Measurements from ENCODE around the gene CNPY2.
"Not testable (repeated sequence)": the region's sequence is repeated elsewhere in the genome, so short reads cannot be mapped to it uniquely, and the experiment has no call there.

The CNPY2 gene

GRCh38 chr12:56351325-56351724 is 35.5 kb upstream of the CNPY2 start (continued):
- TF ChIP-seq BACH2 (CRISPR knock-in tag; IDR thresholded peaks at IDR 0.05; ENCODE audit: borderline replicate concordance), result no peak
- no peak for TF ChIP-seq RARB (CRISPR knock-in tag; IDR thresholded peaks at IDR 0.05)
- TF ChIP-seq ZC3H10 (CRISPR knock-in tag; IDR thresholded peaks at IDR 0.05), result no peak
- TF ChIP-seq, protein P1, sequence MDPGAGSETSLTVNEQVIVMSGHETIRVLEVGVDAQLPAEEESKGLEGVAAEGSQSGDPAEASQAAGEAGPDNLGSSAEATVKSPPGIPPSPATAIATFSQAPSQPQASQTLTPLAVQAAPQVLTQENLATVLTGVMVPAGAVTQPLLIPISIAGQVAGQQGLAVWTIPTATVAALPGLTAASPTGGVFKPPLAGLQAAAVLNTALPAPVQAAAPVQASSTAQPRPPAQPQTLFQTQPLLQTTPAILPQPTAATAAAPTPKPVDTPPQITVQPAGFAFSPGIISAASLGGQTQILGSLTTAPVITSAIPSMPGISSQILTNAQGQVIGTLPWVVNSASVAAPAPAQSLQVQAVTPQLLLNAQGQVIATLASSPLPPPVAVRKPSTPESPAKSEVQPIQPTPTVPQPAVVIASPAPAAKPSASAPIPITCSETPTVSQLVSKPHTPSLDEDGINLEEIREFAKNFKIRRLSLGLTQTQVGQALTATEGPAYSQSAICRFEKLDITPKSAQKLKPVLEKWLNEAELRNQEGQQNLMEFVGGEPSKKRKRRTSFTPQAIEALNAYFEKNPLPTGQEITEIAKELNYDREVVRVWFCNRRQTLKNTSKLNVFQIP (CRISPR knock-in tag; IDR thresholded peaks at IDR 0.05; ENCODE audit: borderline replicate concordance, low read depth), result no peak
- TF ChIP-seq GLIS3 (CRISPR knock-in tag; IDR thresholded peaks at IDR 0.05), result no peak
- no peak for TF ChIP-seq ZFP3 (CRISPR knock-in tag; IDR thresholded peaks at IDR 0.05)
- TF ChIP-seq PATZ1 (CRISPR knock-in tag; IDR thresholded peaks at IDR 0.05; ENCODE audit: borderline replicate concordance), result no peak
- no peak for TF ChIP-seq CSDC2 (CRISPR knock-in tag; IDR thresholded peaks at IDR 0.05)

GRCh38 chr12:56350662-56351061 is 34.9 kb upstream of the CNPY2 start:
- no peak for ATAC-seq
- no peak for TF ChIP-seq ARNTL (CRISPR knock-in tag; IDR thresholded peaks at IDR 0.05; ENCODE audit: borderline replicate concordance, low read depth)
- TF ChIP-seq TOX (CRISPR knock-in tag; IDR thresholded peaks at IDR 0.05; ENCODE audit: borderline replicate concordance), result no peak
- TF ChIP-seq ZNF8 (CRISPR knock-in tag; IDR thresholded peaks at IDR 0.05), result no peak

- no peak for ATAC-seq
- TF ChIP-seq ZFP30 (CRISPR knock-in tag; IDR thresholded peaks at IDR 0.05) (no peak), SNAI2 (CRISPR knock-in tag; IDR thresholded peaks at IDR 0.05) (no peak), CSDC2 (CRISPR knock-in tag; IDR thresholded peaks at IDR 0.05) (no peak), GLIS3 (CRISPR knock-in tag; IDR thresholded peaks at IDR 0.05) (no peak), CSRNP3 (CRISPR knock-in tag; IDR thresholded peaks at IDR 0.05) (no peak), ZNF8 (CRISPR knock-in tag; IDR thresholded peaks at IDR 0.05) (no peak), ZFP3 (CRISPR knock-in tag; IDR thresholded peaks at IDR 0.05) (no peak), RARB (CRISPR knock-in tag; IDR thresholded peaks at IDR 0.05) (no peak), TCF4 (CRISPR knock-in tag; IDR thresholded peaks at IDR 0.05; ENCODE audit: borderline replicate concordance) (no peak), BACH2 (CRISPR knock-in tag; IDR thresholded peaks at IDR 0.05; ENCODE audit: borderline replicate concordance) (no peak), ESRRG (CRISPR knock-in tag; IDR thresholded peaks at IDR 0.05) (no peak)
- TF ChIP-seq, protein P2, sequence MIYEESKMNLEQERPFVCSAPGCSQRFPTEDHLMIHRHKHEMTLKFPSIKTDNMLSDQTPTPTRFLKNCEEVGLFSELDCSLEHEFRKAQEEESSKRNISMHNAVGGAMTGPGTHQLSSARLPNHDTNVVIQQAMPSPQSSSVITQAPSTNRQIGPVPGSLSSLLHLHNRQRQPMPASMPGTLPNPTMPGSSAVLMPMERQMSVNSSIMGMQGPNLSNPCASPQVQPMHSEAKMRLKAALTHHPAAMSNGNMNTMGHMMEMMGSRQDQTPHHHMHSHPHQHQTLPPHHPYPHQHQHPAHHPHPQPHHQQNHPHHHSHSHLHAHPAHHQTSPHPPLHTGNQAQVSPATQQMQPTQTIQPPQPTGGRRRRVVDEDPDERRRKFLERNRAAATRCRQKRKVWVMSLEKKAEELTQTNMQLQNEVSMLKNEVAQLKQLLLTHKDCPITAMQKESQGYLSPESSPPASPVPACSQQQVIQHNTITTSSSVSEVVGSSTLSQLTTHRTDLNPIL (CRISPR knock-in tag; IDR thresholded peaks at IDR 0.05; ENCODE audit: low read depth), result no peak
Observed at GRCh38 chr12:56348776-56349175, 33.0 kb upstream of the CNPY2 start.

- not testable (repeated sequence) for ATAC-seq
Observed at GRCh38 chr12:56347255-56347654, 31.5 kb upstream of the CNPY2 start.

DNA sequence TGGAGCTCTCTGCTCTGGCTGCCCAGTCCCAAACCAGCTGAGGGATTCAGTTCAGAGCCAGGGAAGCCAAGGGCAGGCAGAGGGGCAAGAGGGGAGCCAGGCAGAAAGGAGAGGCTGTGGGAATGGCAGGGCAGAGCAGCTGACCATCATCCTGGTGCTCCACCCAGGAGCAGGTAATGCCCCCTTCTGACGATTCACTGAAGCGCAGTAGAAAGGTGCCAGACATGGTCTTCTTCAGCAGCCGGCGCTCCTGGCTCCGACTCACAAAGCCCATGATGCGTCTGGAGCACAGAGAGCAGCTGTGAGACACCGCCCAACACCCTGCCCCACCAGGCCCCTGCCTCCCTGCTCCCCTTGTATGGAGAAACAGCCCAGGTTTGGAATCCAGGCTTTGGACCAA is 30.9 kb upstream of the CNPY2 start:
- TF ChIP-seq OSR1 (CRISPR knock-in tag; IDR thresholded peaks at IDR 0.05) (no peak), ZNF565 (CRISPR knock-in tag; conservative IDR thresholded peaks at IDR 0.05; ENCODE audit: low read depth) (no peak), TOX (CRISPR knock-in tag; IDR thresholded peaks at IDR 0.05; ENCODE audit: borderline replicate concordance) (no peak), SNAI2 (CRISPR knock-in tag; IDR thresholded peaks at IDR 0.05) (no peak), ZNF8 (CRISPR knock-in tag; IDR thresholded peaks at IDR 0.05) (no peak), GLIS3 (CRISPR knock-in tag; IDR thresholded peaks at IDR 0.05) (no peak), CSRNP3 (CRISPR knock-in tag; IDR thresholded peaks at IDR 0.05) (no peak), ZC3H10 (CRISPR knock-in tag; IDR thresholded peaks at IDR 0.05) (no peak), ESRRG (CRISPR knock-in tag; IDR thresholded peaks at IDR 0.05) (no peak)
- TF ChIP-seq, protein P2 (CRISPR knock-in tag; IDR thresholded peaks at IDR 0.05; ENCODE audit: low read depth), result no peak
- peak; percentile 46 for ATAC-seq

GRCh38 chr12:56342290-56342689 is 26.5 kb upstream of the CNPY2 start:
- not testable (repeated sequence) for ATAC-seq
